HepG2 (cell line): ENCODE results near the gene LEMD1. TPM values are rescaled to one million over a fixed set of nuclear protein-coding genes. Genes with fewer than 3 reads are reported as not detected.

Experiments
- ATAC-seq: fragments of 200-7000 bp; cut with Tn5 transposase; 3 replicates; pipeline ENCODE4 v1.9.1; 2020; ENCODE audit warnings: mild to moderate bottlenecking, moderate library complexity
- BruUV-seq: library from RNA; stranded (reverse); fragments of 400-500 nt; replicated peaks from 2 replicates; lab custom pipeline; 2021; lab: Mats Ljungman, UMichigan
- CTCF ChIA-PET: fragments of 300-600 bp; formaldehyde crosslinking; extraction: SDS; loops from one replicate; lab custom pipeline; 2021; ENCODE audit warnings: low total read pairs, inconsistent platforms, low intra/inter-chr PET ratio; lab: Yijun Ruan, JAX
- POLR2A ChIA-PET: fragments of 350-600 bp; sonication (Branson Sonifier 250); formaldehyde crosslinking; loops from one replicate; lab custom pipeline; 2020; ENCODE audit warnings: antibody characterized with exemption, inconsistent platforms; lab: Yijun Ruan, JAX
- DNase-seq: peaks from one replicate; pipeline ENCODE4 v3.0.0-alpha.2; 2015; ENCODE audit warnings: low spot score
- FAIRE-seq: peaks from 3 replicates; lab custom pipeline; 2011; peaks lifted over from hg19 to GRCh38; lab: Jason Lieb, UNC
- H2AFZ ChIP-seq: one replicate; pipeline ENCODE4 v1.6.1; 2011; ENCODE audit warnings: low read length, inconsistent platforms
- H3K27ac ChIP-seq: fragments of 300-600 bp; 3 replicates; pipeline ENCODE4 v1.8.0; 2011; ENCODE audit warnings: mixed run types, mild to moderate bottlenecking, mixed read lengths, low read length, inconsistent platforms; ENCODE audit not compliant: insufficient read depth; ENCODE audit errors: extremely low read length
- H3K27me3 ChIP-seq, 2 experiments: fragments of 200-600 bp in 1 of 2; 2 replicates in 1 of 2; 3 replicates in 1 of 2; pipeline versions ENCODE4 v1.6.0 to v1.8.0; 2011; ENCODE audit warnings: low read length in 2 of 2, mild to moderate bottlenecking in 2 of 2, moderate library complexity in 2 of 2, inconsistent platforms in 1 of 2; ENCODE audit not compliant: insufficient read depth in 2 of 2, control insufficient read depth in 1 of 2
- H3K36me3 ChIP-seq, 2 experiments: fragments of 200-600 bp in 1 of 2; replicated peaks in 1 of 2; 2 replicates in 1 of 2; 3 replicates in 1 of 2; pipeline versions ENCODE4 v1.5.1 to v1.8.0; 2011; ENCODE audit warnings: low read length in 2 of 2, inconsistent platforms in 1 of 2; ENCODE audit not compliant: insufficient read depth in 2 of 2, control insufficient read depth in 1 of 2
- H3K4me1 ChIP-seq: 2 replicates; pipeline ENCODE4 v1.5.1; 2012; ENCODE audit warnings: low read length, inconsistent platforms; ENCODE audit not compliant: insufficient read depth
- H3K4me2 ChIP-seq: 2 replicates; pipeline ENCODE4 v1.6.0; 2011; ENCODE audit warnings: low read depth, low read length, inconsistent platforms
- H3K4me3 ChIP-seq, 3 experiments: fragments of 200-600 bp in 1 of 3; sonication (generic), shearing (Covaris generic) in 1 of 3; replicated peaks in 1 of 3; 2 replicates each; pipeline ENCODE4 v1.5.1; 2011 to 2016; ENCODE audit warnings: low read length in 3 of 3, inconsistent platforms in 2 of 3, low read depth in 2 of 3, mild to moderate bottlenecking in 2 of 3, control low read depth in 1 of 3, mixed read lengths in 1 of 3; ENCODE audit not compliant: insufficient read depth in 1 of 3
- H3K79me2 ChIP-seq: one replicate; pipeline ENCODE4 v1.6.1; 2011; ENCODE audit warnings: low read length, inconsistent platforms; ENCODE audit not compliant: insufficient read depth
- H3K9ac ChIP-seq: 2 replicates; pipeline ENCODE4 v1.6.0; 2011; ENCODE audit warnings: mild to moderate bottlenecking, low read depth, low read length, inconsistent platforms; ENCODE audit not compliant: insufficient read depth
- H3K9me3 ChIP-seq: 2 replicates; pipeline ENCODE4 v1.5.1; 2012; ENCODE audit warnings: mild to moderate bottlenecking, low read length
- H4K20me1 ChIP-seq: 2 replicates; pipeline ENCODE4 v1.6.0; 2011; ENCODE audit warnings: inconsistent platforms, mild to moderate bottlenecking, low read length, moderate library complexity; ENCODE audit not compliant: insufficient read depth
- BCL6 ChIP-seq: IDR thresholded peaks from 2 replicates; pipeline ENCODE4 v1.6.1; 2016; ENCODE audit warnings: missing genetic modification reagents, missing compliant biosample characterization
- EP300 ChIP-seq, 3 experiments: sonication (generic) in 1 of 3; formaldehyde crosslinking in 1 of 3; IDR thresholded peaks; 2 replicates each; pipeline versions ENCODE4 v1.5.1 to v1.6.1; 2011 to 2020; ENCODE audit warnings: low read depth in 2 of 3, low read length in 2 of 3, borderline replicate concordance in 1 of 3, improper control_type of control experiment in 1 of 3, mild to moderate bottlenecking in 1 of 3, missing genetic modification reagents in 1 of 3, moderate library complexity in 1 of 3
- FOSL1 ChIP-seq: sonication (generic); formaldehyde crosslinking; IDR thresholded peaks from 2 replicates; pipeline ENCODE4 v1.9.0; 2021; ENCODE audit warnings: missing genetic modification reagents, borderline replicate concordance
- PCBP2 ChIP-seq: fragments of 200-400 bp; formaldehyde crosslinking; optimal IDR thresholded peaks from 2 replicates; pipeline ENCODE3; 2018; ENCODE audit warnings: low read length, low read depth; ENCODE audit not compliant: poor library complexity, severe bottlenecking
- ZNF232 ChIP-seq: sonication (generic); formaldehyde crosslinking; IDR thresholded peaks from 2 replicates; pipeline ENCODE4 v1.4.0; 2020; ENCODE audit warnings: missing genetic modification reagents, borderline replicate concordance
- ZNF44 ChIP-seq: sonication (generic); formaldehyde crosslinking; IDR thresholded peaks from 2 replicates; pipeline ENCODE4 v1.5.1; 2020; ENCODE audit warnings: mild to moderate bottlenecking, missing genetic modification reagents
- WGBS: methylation state at CpG from one replicate; pipeline ENCODE4 v1.1.6; 2017; ENCODE audit warnings: low lambda C conversion rate; 5-methylcytosine and 5-hydroxymethylcytosine counted together
- in situ Hi-C: cut with HindIII; loops from 2 replicates; pipeline ENCODE4 v1.10.0; 2017; ENCODE audit warnings: low pct_unique_long_range_greater_than_20kb; ENCODE audit not compliant: extremely low pct_ligation_motif_present
- intact Hi-C: fragments of 100-400 bp; cut with micrococcal nuclease; formaldehyde crosslinking; loops from one replicate; pipeline ENCODE4 v1.10.0; 2022; ENCODE audit not compliant: unreplicated experiment
- polyA plus RNA-seq, 8 experiments: library from polyadenylated mRNA; depleted of rRNA in 3 of 8; stranded (reverse) in 7 of 8; unstranded in 1 of 8; fragments of >200 nt; fragmentation: Illumina TruSeq in 4 of 8; extraction: Trizol in 4 of 8; gene quantifications; 2 replicates each; pipeline versions ENCODE4 v1.2.1 to v1.2.3, GENCODE V29; 2011 to 2016; ENCODE audit warnings: low read depth in 4 of 8, missing spikeins in 1 of 8, mixed read lengths in 1 of 8; ENCODE audit not compliant: insufficient read depth in 1 of 8
- total RNA-seq, 5 experiments: library from RNA; depleted of rRNA; stranded (reverse); fragments of >200 nt; fragmentation: Illumina TruSeq; extraction: Trizol; gene quantifications; 2 replicates each; pipeline ENCODE4 v1.2.3, GENCODE V29; 2016; ENCODE audit warnings: low read depth in 1 of 5
- TF ChIP-seq, protein P1 (sequence below): sonication (generic); formaldehyde crosslinking; IDR thresholded peaks from 2 replicates; pipeline ENCODE4 v1.8.0; 2022; ENCODE audit warnings: missing genetic modification reagents, mild to moderate bottlenecking, borderline replicate concordance
- TF ChIP-seq, protein P2 (sequence below): IDR thresholded peaks from 2 replicates; pipeline ENCODE4 v1.4.0; 2020; ENCODE audit warnings: mild to moderate bottlenecking, missing genetic modification reagents
- TF ChIP-seq, protein P3 (sequence below), 2 experiments: sonication (generic) in 1 of 2; formaldehyde crosslinking in 1 of 2; IDR thresholded peaks; 2 replicates each; pipeline versions ENCODE4 v1.4.0 to v1.6.1; 2018 to 2020; ENCODE audit warnings: missing genetic modification reagents in 2 of 2, borderline replicate concordance in 1 of 2, low read depth in 1 of 2, mild to moderate bottlenecking in 1 of 2, missing biosample characterization in 1 of 2

Gene LEMD1
- total and polyA plus RNA-seq, 2 of the 13 experiments (the other 11 are each of a cell fraction or from before 2014, with no cell fraction given): 1.4 to 2.3 TPM

DNA sequence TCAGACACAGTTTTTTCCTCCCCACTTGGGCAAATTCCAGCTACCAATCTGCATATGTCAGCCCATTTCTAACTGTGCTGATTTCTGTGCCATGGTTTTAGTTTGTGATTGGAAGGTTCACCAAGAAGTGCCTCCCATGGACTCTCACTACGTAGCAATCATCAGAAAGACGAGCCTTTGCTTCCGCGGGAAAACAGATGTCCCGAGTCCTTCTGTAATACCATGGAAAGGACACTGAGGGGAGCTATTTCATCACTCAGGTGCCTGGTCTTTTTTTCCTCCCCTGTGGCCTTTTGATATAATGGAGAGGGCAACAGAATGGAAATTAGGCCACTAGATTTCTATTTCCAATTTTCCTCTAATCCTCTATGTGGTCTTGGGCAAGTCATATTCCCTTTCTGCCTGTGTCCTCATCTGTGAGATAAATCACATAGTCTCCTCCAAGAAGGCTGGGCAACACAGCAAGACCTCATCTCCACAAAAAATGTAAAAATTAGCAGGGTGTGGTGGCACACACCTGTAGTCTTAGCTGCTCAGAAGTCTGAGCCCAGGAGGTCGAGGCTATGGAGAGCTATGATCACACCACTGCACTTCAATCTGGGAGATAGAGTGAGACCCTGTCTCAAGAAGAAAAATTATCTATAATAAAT, 24.8 kb downstream of the LEMD1 start (continued):
- no peak for TF ChIP-seq ZNF232
- TF ChIP-seq, protein P1, sequence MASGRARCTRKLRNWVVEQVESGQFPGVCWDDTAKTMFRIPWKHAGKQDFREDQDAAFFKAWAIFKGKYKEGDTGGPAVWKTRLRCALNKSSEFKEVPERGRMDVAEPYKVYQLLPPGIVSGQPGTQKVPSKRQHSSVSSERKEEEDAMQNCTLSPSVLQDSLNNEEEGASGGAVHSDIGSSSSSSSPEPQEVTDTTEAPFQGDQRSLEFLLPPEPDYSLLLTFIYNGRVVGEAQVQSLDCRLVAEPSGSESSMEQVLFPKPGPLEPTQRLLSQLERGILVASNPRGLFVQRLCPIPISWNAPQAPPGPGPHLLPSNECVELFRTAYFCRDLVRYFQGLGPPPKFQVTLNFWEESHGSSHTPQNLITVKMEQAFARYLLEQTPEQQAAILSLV (CRISPR knock-in tag): no peak
- no peak for TF ChIP-seq BCL6 (CRISPR knock-in tag)
- no peak for TF ChIP-seq EP300 (IDR thresholded peaks at IDR 0.05; ENCODE audit: low read depth in 2 of 2, low read length in 2 of 2)
- TF ChIP-seq EP300 (CRISPR knock-in tag; IDR thresholded peaks at IDR 0.05; ENCODE audit: borderline replicate concordance): no peak
- TF ChIP-seq, all 625 proteins: peak for 13

DNA sequence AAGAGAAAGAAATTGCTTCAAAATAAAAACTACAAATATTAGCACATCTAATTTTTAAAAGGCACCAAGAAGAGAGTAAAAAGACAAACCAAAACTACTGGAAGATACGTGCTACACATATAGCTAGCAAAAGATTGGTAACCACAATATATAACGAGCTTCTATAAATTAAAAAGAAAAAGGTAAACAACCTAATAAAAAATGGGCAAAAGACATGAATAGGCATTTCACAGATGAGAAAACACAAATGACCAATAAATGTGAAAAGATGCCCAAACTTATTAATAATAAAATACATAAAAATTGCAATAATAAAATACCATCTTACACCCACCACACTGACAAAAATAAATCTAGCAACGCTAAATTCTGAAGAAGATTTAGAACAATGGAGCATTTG, 26.2 kb downstream of the LEMD1 start:
- Histone ChIP-seq H3K79me2 (no peaks in the 10 kb centered on the region), H3K27me3 (no peaks in the 10 kb centered on the region; a peak in 1 of 5 replicates), H3K27ac (no peak overlapping the region), H2AFZ (no peak overlapping the region), H3K9ac (no peak overlapping the region), H3K4me3 (no peak overlapping the region), H3K9me3 (no peaks in the 10 kb centered on the region), H3K36me3 (no peaks in the 10 kb centered on the region), H3K4me1 (peaks cover 22% of the 10 kb centered on the region), H3K4me2 (no peak overlapping the region), H4K20me1 (no peaks in the 10 kb centered on the region)
- intact Hi-C loops: loop anchor here (2.0 kb wide), 1 partner anchor 59 kb away; no protein-coding TSS in a partner anchor
- ChIA-PET CTCF (interaction anchor here (3.3 kb wide), 1 partner anchor 90 kb away, joined by 51 read pairs; no protein-coding TSS in a partner anchor), POLR2A (interaction anchor here (0.9 kb wide), 1 partner anchor 45 kb away, joined by 3 read pairs; no protein-coding TSS in a partner anchor)
- TF ChIP-seq, protein P2, sequence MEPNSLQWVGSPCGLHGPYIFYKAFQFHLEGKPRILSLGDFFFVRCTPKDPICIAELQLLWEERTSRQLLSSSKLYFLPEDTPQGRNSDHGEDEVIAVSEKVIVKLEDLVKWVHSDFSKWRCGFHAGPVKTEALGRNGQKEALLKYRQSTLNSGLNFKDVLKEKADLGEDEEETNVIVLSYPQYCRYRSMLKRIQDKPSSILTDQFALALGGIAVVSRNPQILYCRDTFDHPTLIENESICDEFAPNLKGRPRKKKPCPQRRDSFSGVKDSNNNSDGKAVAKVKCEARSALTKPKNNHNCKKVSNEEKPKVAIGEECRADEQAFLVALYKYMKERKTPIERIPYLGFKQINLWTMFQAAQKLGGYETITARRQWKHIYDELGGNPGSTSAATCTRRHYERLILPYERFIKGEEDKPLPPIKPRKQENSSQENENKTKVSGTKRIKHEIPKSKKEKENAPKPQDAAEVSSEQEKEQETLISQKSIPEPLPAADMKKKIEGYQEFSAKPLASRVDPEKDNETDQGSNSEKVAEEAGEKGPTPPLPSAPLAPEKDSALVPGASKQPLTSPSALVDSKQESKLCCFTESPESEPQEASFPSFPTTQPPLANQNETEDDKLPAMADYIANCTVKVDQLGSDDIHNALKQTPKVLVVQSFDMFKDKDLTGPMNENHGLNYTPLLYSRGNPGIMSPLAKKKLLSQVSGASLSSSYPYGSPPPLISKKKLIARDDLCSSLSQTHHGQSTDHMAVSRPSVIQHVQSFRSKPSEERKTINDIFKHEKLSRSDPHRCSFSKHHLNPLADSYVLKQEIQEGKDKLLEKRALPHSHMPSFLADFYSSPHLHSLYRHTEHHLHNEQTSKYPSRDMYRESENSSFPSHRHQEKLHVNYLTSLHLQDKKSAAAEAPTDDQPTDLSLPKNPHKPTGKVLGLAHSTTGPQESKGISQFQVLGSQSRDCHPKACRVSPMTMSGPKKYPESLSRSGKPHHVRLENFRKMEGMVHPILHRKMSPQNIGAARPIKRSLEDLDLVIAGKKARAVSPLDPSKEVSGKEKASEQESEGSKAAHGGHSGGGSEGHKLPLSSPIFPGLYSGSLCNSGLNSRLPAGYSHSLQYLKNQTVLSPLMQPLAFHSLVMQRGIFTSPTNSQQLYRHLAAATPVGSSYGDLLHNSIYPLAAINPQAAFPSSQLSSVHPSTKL (CRISPR knock-in tag): no peak
- no peak for TF ChIP-seq PCBP2
- no peak for TF ChIP-seq FOSL1
- TF ChIP-seq, protein P3, sequence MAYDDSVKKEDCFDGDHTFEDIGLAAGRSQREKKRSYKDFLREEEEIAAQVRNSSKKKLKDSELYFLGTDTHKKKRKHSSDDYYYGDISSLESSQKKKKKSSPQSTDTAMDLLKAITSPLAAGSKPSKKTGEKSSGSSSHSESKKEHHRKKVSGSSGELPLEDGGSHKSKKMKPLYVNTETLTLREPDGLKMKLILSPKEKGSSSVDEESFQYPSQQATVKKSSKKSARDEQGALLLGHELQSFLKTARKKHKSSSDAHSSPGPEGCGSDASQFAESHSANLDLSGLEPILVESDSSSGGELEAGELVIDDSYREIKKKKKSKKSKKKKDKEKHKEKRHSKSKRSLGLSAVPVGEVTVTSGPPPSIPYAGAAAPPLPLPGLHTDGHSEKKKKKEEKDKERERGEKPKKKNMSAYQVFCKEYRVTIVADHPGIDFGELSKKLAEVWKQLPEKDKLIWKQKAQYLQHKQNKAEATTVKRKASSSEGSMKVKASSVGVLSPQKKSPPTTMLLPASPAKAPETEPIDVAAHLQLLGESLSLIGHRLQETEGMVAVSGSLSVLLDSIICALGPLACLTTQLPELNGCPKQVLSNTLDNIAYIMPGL (CRISPR knock-in tag; IDR thresholded peaks at IDR 0.05; ENCODE audit: borderline replicate concordance in 1 of 2, low read depth in 1 of 2): no peak
- TF ChIP-seq ZNF44 (CRISPR knock-in tag): no peak
- ATAC-seq (no peak), FAIRE-seq (no peak), DNase-seq (no peak)
- in situ Hi-C loops: loop anchor here (5.0 kb wide), 2 partner anchors 92 to 127 kb away; no protein-coding TSS in a partner anchor
- 14% methylated on average over 3 of the region's 3 CpGs for WGBS
- BruUV-seq: no TSS peak
